K562 (cell line): Measurements from ENCODE around the gene RGS4. TPM values are rescaled to one million over a fixed set of nuclear protein-coding genes. Genes with fewer than 3 reads are reported as not detected.

ENCODE experiments used
- ATAC-seq: fragments of 200-7000 bp; cut with Tn5 transposase; 3 replicates; pipeline ENCODE4 v1.9.1; 2020; ENCODE audit warnings: moderate library complexity
- BruUV-seq: library from RNA; stranded (reverse); fragments of 400-500 nt; replicated peaks from 2 replicates; lab custom pipeline; 2021; lab: Mats Ljungman, UMichigan
- CTCF ChIA-PET: fragments of 300-600 bp; formaldehyde crosslinking; extraction: SDS; loops from one replicate; lab custom pipeline; 2021; ENCODE audit warnings: low intra/inter-chr PET ratio; lab: Yijun Ruan, JAX
- POLR2A ChIA-PET: fragments of 300-600, 350-650 bp; sonication (Branson Sonifier 250); formaldehyde crosslinking; extraction: SDS; loops from one replicate; lab custom pipeline; 2021; ENCODE audit warnings: antibody characterized with exemption, inconsistent platforms; lab: Yijun Ruan, JAX
- DNase-seq, 4 experiments: peaks; one replicate each; pipeline versions ENCODE4 v3.0.0 to v3.0.0-alpha.2; 2011 to 2018; ENCODE audit warnings: low spot score in 3 of 4, mixed read lengths in 3 of 4; ENCODE audit errors: extremely low read depth in 1 of 4
- FAIRE-seq: peaks from 2 replicates; lab custom pipeline; 2011; peaks lifted over from hg19 to GRCh38; lab: Jason Lieb, UNC
- H2AFZ ChIP-seq: 2 replicates; pipeline ENCODE4 v1.6.0; 2011; ENCODE audit warnings: low read depth, low read length, control low read depth, inconsistent platforms
- H3K27ac ChIP-seq: fragments of 200-600 bp; 3 replicates; pipeline ENCODE4 v1.8.0; 2011; ENCODE audit warnings: low read depth, mild to moderate bottlenecking, control low read depth, inconsistent platforms, low read length, moderate library complexity, mixed read lengths; ENCODE audit errors: extremely low read depth
- H3K27me3 ChIP-seq, 2 experiments: fragments of 300-600 bp in 1 of 2; 2 replicates in 1 of 2; 3 replicates in 1 of 2; pipeline versions ENCODE4 v1.6.0 to v1.8.0; 2011; ENCODE audit warnings: inconsistent platforms in 2 of 2, low read length in 2 of 2, mild to moderate bottlenecking in 1 of 2, mixed read lengths in 1 of 2, moderate library complexity in 1 of 2; ENCODE audit not compliant: control insufficient read depth in 2 of 2, insufficient read depth in 2 of 2
- H3K36me3 ChIP-seq: fragments of 300-600 bp; 3 replicates; pipeline ENCODE4 v1.8.0; 2011; ENCODE audit warnings: mild to moderate bottlenecking, low read length, inconsistent platforms; ENCODE audit not compliant: control insufficient read depth, insufficient read depth
- H3K4me1 ChIP-seq, 2 experiments: fragments of 200-600 bp in 1 of 2; replicated peaks in 1 of 2; 2 replicates in 1 of 2; 3 replicates in 1 of 2; pipeline versions ENCODE4 v1.5.1 to v1.8.0; 2011; ENCODE audit warnings: inconsistent platforms in 2 of 2, low read length in 2 of 2, mild to moderate bottlenecking in 1 of 2, mixed read lengths in 1 of 2, moderate library complexity in 1 of 2; ENCODE audit not compliant: control insufficient read depth in 2 of 2, insufficient read depth in 2 of 2
- H3K4me2 ChIP-seq: 2 replicates; pipeline ENCODE4 v1.6.1; 2011; ENCODE audit warnings: low read length, control low read depth, inconsistent platforms, mixed read lengths; ENCODE audit not compliant: insufficient read depth
- H3K4me3 ChIP-seq: fragments of 200-600 bp; sonication (generic), shearing (Covaris generic); 2 replicates; pipeline ENCODE4 v1.5.1; 2016; ENCODE audit warnings: control low read depth, inconsistent platforms
- H3K79me2 ChIP-seq: fragments of 200-600 bp; 3 replicates; pipeline ENCODE4 v1.8.0; 2011; ENCODE audit warnings: low read length, inconsistent platforms; ENCODE audit not compliant: control insufficient read depth, insufficient read depth
- H3K9ac ChIP-seq, 2 experiments: 2 replicates each; pipeline versions ENCODE4 v1.6.0 to v1.6.1; 2011; ENCODE audit warnings: low read depth in 2 of 2, low read length in 2 of 2, control low read depth in 1 of 2, inconsistent platforms in 1 of 2, mild to moderate bottlenecking in 1 of 2, mixed read lengths in 1 of 2; ENCODE audit not compliant: insufficient read depth in 1 of 2
- H3K9me1 ChIP-seq: one replicate; pipeline ENCODE4 v1.6.0; 2011; ENCODE audit warnings: inconsistent platforms, mild to moderate bottlenecking, low read length, moderate library complexity; ENCODE audit not compliant: control insufficient read depth, insufficient read depth
- H3K9me3 ChIP-seq: replicated peaks from 2 replicates; pipeline ENCODE4 v1.5.1; 2011; ENCODE audit warnings: low read depth, low read length, inconsistent platforms; ENCODE audit not compliant: control insufficient read depth, insufficient read depth
- H4K20me1 ChIP-seq: replicated peaks from 2 replicates; pipeline ENCODE4 v1.6.1; 2011; ENCODE audit warnings: low read length, inconsistent platforms, mixed read lengths; ENCODE audit not compliant: control insufficient read depth, insufficient read depth
- CEBPG ChIP-seq, 3 experiments: fragments of 200-800 bp in 1 of 3; sonication (Bioruptor generic) in 1 of 3; sonication (generic) in 1 of 3; formaldehyde crosslinking in 1 of 3; IDR thresholded peaks in 2 of 3; conservative IDR thresholded peaks in 1 of 3; 2 replicates each; pipeline versions ENCODE4 v1.6.1 to v1.8.0; 2016 to 2022; ENCODE audit warnings: missing compliant biosample characterization in 2 of 3, missing genetic modification characterization in 2 of 3, mild to moderate bottlenecking in 1 of 3, missing genetic modification reagents in 1 of 3
- CSDE1 ChIP-seq, 2 experiments: fragments of 450-650 bp; IDR thresholded peaks; 2 replicates each; pipeline ENCODE4 v1.6.1; 2016; ENCODE audit warnings: mild to moderate bottlenecking in 1 of 2
- KDM5B ChIP-seq: fragments of 200-600 bp; sonication (generic); IDR thresholded peaks from 2 replicates; pipeline ENCODE4 v1.6.1; 2012; ENCODE audit warnings: low read depth, mild to moderate bottlenecking, moderate library complexity, low read length, control low read depth, inconsistent platforms; ENCODE audit not compliant: insufficient replicate concordance
- NR2F6 ChIP-seq: fragments of 450-650 bp; formaldehyde crosslinking; IDR thresholded peaks from 2 replicates; pipeline ENCODE4 v1.4.0; 2020; ENCODE audit warnings: mild to moderate bottlenecking
- OTX1 ChIP-seq: fragments of 450-650 bp; formaldehyde crosslinking; IDR thresholded peaks from 2 replicates; pipeline ENCODE4 v1.4.0; 2022; ENCODE audit warnings: mild to moderate bottlenecking
- SIN3B ChIP-seq: fragments of 450-650 bp; IDR thresholded peaks from 2 replicates; pipeline ENCODE4 v1.6.1; 2017; ENCODE audit warnings: low read depth, mild to moderate bottlenecking, moderate library complexity
- YBX1 ChIP-seq: fragments of 450-650 bp; IDR thresholded peaks from 2 replicates; pipeline ENCODE4 v1.7.1; 2016; ENCODE audit warnings: mild to moderate bottlenecking
- ZNF224 ChIP-seq: sonication (generic); formaldehyde crosslinking; IDR thresholded peaks from 2 replicates; pipeline ENCODE4 v1.8.0; 2022; ENCODE audit warnings: mild to moderate bottlenecking, missing genetic modification reagents
- whole genome bisulfite sequencing: fragments of 100-300 bp; shearing (Covaris generic); methylation state at CpG from one replicate; pipeline ENCODE4 v1.1.6; 2016; ENCODE audit warnings: low coverage, mixed read lengths; ENCODE audit not compliant: insufficient coverage; ENCODE audit errors: missing lambda C conversion rate; 5-methylcytosine and 5-hydroxymethylcytosine counted together
- in situ Hi-C: fragments of 300-500 bp; cut with MboI; formaldehyde crosslinking; loops from 4 replicates; pipeline ENCODE4 v1.15.0; 2018; ENCODE audit warnings: inconsistent platforms, mixed read lengths
- intact Hi-C: fragments of 100-400 bp; cut with micrococcal nuclease; formaldehyde crosslinking; loops from 2 replicates; pipeline ENCODE4 v1.14.2; 2022
- polyA plus RNA-seq, 8 experiments: library from polyadenylated mRNA; depleted of rRNA in 4 of 8; stranded (reverse) in 5 of 8; unstranded in 3 of 8; fragments of >200 nt; fragmentation: Nextera tagmentation in 2 of 8; fragmentation: Illumina TruSeq in 1 of 8; extraction: Ambion mirVana in 2 of 8; extraction: Trizol in 1 of 8; gene quantifications; 2 replicates each; pipeline versions ENCODE4 v1.2.1 to v1.2.3, GENCODE V29; 2011 to 2014; ENCODE audit warnings: inconsistent platforms in 1 of 8, missing spikeins in 1 of 8
- total RNA-seq, 7 experiments: library from RNA; depleted of rRNA in 6 of 7; stranded (reverse); fragments of >200 nt in 6 of 7; fragmentation: Illumina TruSeq in 2 of 7; extraction: Trizol in 2 of 7; gene quantifications; 2 replicates each; pipeline versions ENCODE4 v1.2.1 to v1.2.3, GENCODE V29; 2011 to 2021; ENCODE audit warnings: low replicate concordance in 1 of 7
- TF ChIP-seq, protein P1 (sequence below): sonication (generic); formaldehyde crosslinking; IDR thresholded peaks from 2 replicates; pipeline ENCODE4 v1.8.0; 2022; ENCODE audit warnings: missing genetic modification reagents, mild to moderate bottlenecking, borderline replicate concordance
- TF ChIP-seq, protein P2 (sequence below), 2 experiments: fragments of 450-650 bp; IDR thresholded peaks; 2 replicates each; pipeline ENCODE4 v1.6.1; 2016
- TF ChIP-seq, protein P3 (sequence below): fragments of 250-450 bp; sonication (Bioruptor Pico); IDR thresholded peaks from 2 replicates; pipeline ENCODE4 v1.5.0; 2021; ENCODE audit warnings: mild to moderate bottlenecking, moderate library complexity
- TF ChIP-seq, protein P4 (sequence below): IDR thresholded peaks from 2 replicates; pipeline ENCODE4 v1.6.1; 2016; ENCODE audit warnings: missing genetic modification characterization, missing compliant biosample characterization
- TF ChIP-seq, protein P5 (sequence below): fragments of 450-650 bp; formaldehyde crosslinking; IDR thresholded peaks from 2 replicates; pipeline ENCODE4 v1.4.0; 2020; ENCODE audit warnings: mild to moderate bottlenecking

RGS4 gene
- total and polyA plus RNA-seq, 9 of the 15 experiments (the other 6 are each of a cell fraction or from before 2014, with no cell fraction given) = not detected

DNA sequence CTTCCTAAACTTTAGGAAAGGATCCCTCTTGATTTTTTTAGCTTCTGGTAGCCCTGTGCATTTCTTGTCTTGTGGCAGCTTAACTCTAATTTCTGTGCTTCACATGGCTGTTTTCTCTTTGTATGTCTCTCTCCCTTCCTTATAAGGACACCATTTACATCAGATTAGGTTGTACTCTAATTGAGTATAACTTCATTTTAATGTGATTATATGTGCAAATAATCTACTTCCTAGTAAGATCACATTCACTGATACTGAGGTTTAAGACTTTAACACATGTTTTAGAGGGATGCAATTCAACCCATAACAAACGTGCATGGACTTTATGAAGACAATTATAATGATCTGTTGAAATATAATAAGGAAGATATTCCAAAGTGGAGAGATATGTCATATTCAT, 46.7 kb downstream of the RGS4 start:
- FAIRE-seq = no peak
- DNase-seq = no peak
- Histone ChIP-seq H3K27ac (no peak overlapping the region), H3K36me3 (no peaks in the 10 kb centered on the region), H3K4me2 (no peak overlapping the region), H4K20me1 (no peaks in the 10 kb centered on the region), H3K27me3 (no peaks in the 10 kb centered on the region), H3K4me3 (no peak overlapping the region), H3K9me1 (no peaks in the 10 kb centered on the region), H3K9me3 (no peaks in the 10 kb centered on the region), H3K79me2 (no peaks in the 10 kb centered on the region), H3K9ac (no peak overlapping the region), H3K4me1 (no peaks in the 10 kb centered on the region), H2AFZ (no peak overlapping the region)
- intact Hi-C loops = no loop called here
- in situ Hi-C loops = no loop called here
- ChIA-PET CTCF (no interaction called here), POLR2A (no interaction called here)
- no TSS peak for BruUV-seq
- ATAC-seq = no peak
- 0% methylated on average over 1 of the region's 1 CpG for WGBS
- TF ChIP-seq, protein P1, sequence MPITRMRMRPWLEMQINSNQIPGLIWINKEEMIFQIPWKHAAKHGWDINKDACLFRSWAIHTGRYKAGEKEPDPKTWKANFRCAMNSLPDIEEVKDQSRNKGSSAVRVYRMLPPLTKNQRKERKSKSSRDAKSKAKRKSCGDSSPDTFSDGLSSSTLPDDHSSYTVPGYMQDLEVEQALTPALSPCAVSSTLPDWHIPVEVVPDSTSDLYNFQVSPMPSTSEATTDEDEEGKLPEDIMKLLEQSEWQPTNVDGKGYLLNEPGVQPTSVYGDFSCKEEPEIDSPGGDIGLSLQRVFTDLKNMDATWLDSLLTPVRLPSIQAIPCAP (CRISPR knock-in tag) = no peak
- TF ChIP-seq CEBPG (CRISPR knock-in tag; IDR thresholded peaks at IDR 0.05) (no peak), CEBPG (tag; conservative IDR thresholded peaks at IDR 0.05 in 1 of 2, IDR thresholded peaks at IDR 0.05 in 1 of 2) (no peak), KDM5B (no peak), CSDE1 (IDR thresholded peaks at IDR 0.05) (no peak), OTX1 (CRISPR knock-in tag) (no peak), ZNF224 (CRISPR knock-in tag) (no peak), SIN3B (no peak), NR2F6 (CRISPR knock-in tag) (no peak), YBX1 (no peak)
- TF ChIP-seq, protein P2, sequence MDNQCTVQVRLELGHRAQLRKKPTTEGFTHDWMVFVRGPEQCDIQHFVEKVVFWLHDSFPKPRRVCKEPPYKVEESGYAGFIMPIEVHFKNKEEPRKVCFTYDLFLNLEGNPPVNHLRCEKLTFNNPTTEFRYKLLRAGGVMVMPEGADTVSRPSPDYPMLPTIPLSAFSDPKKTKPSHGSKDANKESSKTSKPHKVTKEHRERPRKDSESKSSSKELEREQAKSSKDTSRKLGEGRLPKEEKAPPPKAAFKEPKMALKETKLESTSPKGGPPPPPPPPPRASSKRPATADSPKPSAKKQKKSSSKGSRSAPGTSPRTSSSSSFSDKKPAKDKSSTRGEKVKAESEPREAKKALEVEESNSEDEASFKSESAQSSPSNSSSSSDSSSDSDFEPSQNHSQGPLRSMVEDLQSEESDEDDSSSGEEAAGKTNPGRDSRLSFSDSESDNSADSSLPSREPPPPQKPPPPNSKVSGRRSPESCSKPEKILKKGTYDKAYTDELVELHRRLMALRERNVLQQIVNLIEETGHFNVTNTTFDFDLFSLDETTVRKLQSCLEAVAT (IDR thresholded peaks at IDR 0.05) = no peak
- TF ChIP-seq, protein P3, sequence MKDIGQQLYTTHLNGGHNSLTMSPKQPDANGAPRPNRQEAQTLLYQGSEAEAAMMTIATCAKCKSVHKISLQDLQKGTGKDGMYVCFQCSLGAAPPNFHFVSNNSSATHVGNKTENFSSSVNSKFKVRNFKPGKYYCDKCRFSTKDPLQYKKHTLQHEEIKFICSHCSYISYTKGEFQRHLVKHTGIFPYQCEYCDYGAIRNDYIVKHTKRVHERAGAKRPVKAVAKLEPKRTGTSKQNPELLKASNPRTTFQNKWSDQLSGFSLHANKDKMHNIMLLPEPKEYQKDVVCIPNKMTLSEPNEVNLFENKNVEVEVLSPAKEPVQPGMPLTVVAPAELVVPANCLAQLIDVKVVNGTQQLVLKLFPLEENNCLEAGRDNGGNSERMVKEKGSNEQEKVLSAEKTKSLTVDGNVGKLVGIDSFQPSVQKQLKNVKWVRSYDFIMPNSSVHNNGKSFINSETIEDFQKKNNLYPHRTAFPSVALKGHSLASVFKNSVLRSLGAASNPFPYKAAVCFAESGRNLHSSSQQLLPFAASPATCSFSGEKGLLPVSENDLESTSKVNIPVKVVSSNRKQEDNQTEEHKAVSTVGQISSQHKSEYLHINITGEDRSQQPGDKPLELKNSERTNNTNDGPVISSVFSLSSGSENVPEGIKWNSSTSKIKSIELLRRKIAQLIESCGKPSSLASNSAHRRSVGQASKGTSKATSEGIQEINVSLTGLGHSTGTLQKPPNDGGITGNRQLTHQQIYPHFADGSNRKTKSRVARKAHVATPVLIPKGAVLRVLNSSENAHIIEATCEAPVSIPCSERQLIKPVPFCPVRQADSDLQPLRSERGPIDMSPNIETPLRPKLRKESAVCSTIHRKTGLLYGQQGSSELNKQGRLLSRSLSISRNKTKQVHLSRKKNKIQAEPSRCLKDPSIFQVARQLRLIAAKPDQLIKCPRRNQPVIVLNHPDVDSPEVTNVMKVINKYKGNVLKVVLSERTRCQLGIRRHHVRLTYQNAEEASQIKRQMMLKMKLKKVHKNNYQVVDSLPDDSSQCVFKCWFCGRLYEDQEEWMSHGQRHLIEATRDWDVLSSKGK (CRISPR knock-in tag) = no peak
- TF ChIP-seq, protein P4, sequence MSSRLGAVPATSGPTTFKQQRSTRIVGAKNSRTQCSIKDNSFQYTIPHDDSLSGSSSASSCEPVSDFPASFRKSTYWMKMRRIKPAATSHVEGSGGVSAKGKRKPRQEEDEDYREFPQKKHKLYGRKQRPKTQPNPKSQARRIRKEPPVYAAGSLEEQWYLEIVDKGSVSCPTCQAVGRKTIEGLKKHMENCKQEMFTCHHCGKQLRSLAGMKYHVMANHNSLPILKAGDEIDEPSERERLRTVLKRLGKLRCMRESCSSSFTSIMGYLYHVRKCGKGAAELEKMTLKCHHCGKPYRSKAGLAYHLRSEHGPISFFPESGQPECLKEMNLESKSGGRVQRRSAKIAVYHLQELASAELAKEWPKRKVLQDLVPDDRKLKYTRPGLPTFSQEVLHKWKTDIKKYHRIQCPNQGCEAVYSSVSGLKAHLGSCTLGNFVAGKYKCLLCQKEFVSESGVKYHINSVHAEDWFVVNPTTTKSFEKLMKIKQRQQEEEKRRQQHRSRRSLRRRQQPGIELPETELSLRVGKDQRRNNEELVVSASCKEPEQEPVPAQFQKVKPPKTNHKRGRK (tag) = no peak
- TF ChIP-seq, protein P5, sequence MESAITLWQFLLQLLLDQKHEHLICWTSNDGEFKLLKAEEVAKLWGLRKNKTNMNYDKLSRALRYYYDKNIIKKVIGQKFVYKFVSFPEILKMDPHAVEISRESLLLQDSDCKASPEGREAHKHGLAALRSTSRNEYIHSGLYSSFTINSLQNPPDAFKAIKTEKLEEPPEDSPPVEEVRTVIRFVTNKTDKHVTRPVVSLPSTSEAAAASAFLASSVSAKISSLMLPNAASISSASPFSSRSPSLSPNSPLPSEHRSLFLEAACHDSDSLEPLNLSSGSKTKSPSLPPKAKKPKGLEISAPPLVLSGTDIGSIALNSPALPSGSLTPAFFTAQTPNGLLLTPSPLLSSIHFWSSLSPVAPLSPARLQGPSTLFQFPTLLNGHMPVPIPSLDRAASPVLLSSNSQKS (CRISPR knock-in tag) = no peak
